Neural progenitor cell (in vitro differentiated cells): ENCODE data around the gene LRCOL1. TPM values are rescaled to one million over a fixed set of nuclear protein-coding genes. Genes with fewer than 3 reads are reported as not detected.

ENCODE experiments used
- DNase-seq: peaks from one replicate; pipeline ENCODE4 v3.0.0-alpha.2; 2016; ENCODE audit warnings: low spot score
- H2AFZ ChIP-seq: fragments of 200-600 bp; sonication (generic); replicated peaks from 2 replicates; pipeline ENCODE4 v1.6.1; 2016; ENCODE audit warnings: antibody characterized with exemption
- H3F3A ChIP-seq: fragments of 200-600 bp; sonication (generic); 2 replicates; pipeline ENCODE4 v1.6.1; 2016; ENCODE audit warnings: antibody characterized with exemption, low read depth
- H3K27ac ChIP-seq: fragments of 200-600 bp; sonication (generic); 2 replicates; pipeline ENCODE4 v1.5.1; 2016; ENCODE audit warnings: mild to moderate bottlenecking
- H3K27me3 ChIP-seq: fragments of 200-600 bp; sonication (generic); 2 replicates; pipeline ENCODE4 v1.6.1; 2016; ENCODE audit warnings: mild to moderate bottlenecking, moderate library complexity
- H3K36me3 ChIP-seq: fragments of 200-600 bp; sonication (generic); 2 replicates; pipeline ENCODE4 v1.5.1; 2016
- H3K4me1 ChIP-seq: fragments of 200-600 bp; sonication (generic); 2 replicates; pipeline ENCODE4 v1.6.1; 2016; ENCODE audit warnings: mixed run types
- H3K4me2 ChIP-seq: fragments of 200-600 bp; sonication (generic); 2 replicates; pipeline ENCODE4 v1.6.1; 2016
- H3K4me3 ChIP-seq: fragments of 200-600 bp; sonication (generic); 2 replicates; pipeline ENCODE4 v1.5.1; 2016
- H3K79me2 ChIP-seq: fragments of 200-600 bp; sonication (generic); 2 replicates; pipeline ENCODE4 v1.6.1; 2016; ENCODE audit warnings: low read depth
- H3K9ac ChIP-seq: fragments of 200-600 bp; sonication (generic); 2 replicates; pipeline ENCODE4 v1.6.1; 2016
- H3K9me3 ChIP-seq: fragments of 200-600 bp; sonication (generic); 2 replicates; pipeline ENCODE4 v1.5.1; 2016; ENCODE audit warnings: low read depth
- H4K20me1 ChIP-seq: fragments of 200-600 bp; sonication (generic); 2 replicates; pipeline ENCODE4 v1.6.1; 2016; ENCODE audit warnings: low read depth
- H3K27ac Mint-ChIP-seq: 3 replicates; pipeline ENCODE4 v1.8.0; 2021; ENCODE audit warnings: mixed read lengths
- H3K27me3 Mint-ChIP-seq: 2 replicates; pipeline ENCODE4 v1.8.0; 2022; ENCODE audit warnings: low read depth, mild to moderate bottlenecking, inconsistent platforms, moderate library complexity, mixed read lengths; ENCODE audit not compliant: insufficient read depth
- H3K36me3 Mint-ChIP-seq: 3 replicates; pipeline ENCODE4 v1.8.0; 2021; ENCODE audit warnings: mixed read lengths
- H3K4me1 Mint-ChIP-seq: 3 replicates; pipeline ENCODE4 v1.8.0; 2021; ENCODE audit warnings: mixed read lengths
- H3K4me3 Mint-ChIP-seq: 3 replicates; pipeline ENCODE4 v1.8.0; 2021; ENCODE audit warnings: mild to moderate bottlenecking, moderate library complexity, mixed read lengths
- H3K9me3 Mint-ChIP-seq: 3 replicates; pipeline ENCODE4 v1.8.0; 2020; ENCODE audit warnings: mixed read lengths
- EZH2 ChIP-seq: fragments of 200-600 bp; sonication (generic); IDR thresholded peaks from 2 replicates; pipeline ENCODE4 v1.6.1; 2017; ENCODE audit warnings: antibody characterized with exemption, mild to moderate bottlenecking, moderate library complexity
- EZH2phosphoT487 ChIP-seq: fragments of 200-600 bp; sonication (generic); IDR thresholded peaks from 2 replicates; pipeline ENCODE4 v1.6.1; 2017; ENCODE audit warnings: antibody characterized with exemption
- total RNA-seq: library from RNA; depleted of rRNA; stranded (reverse); fragments of >200 nt; gene quantifications from 2 replicates; pipeline ENCODE4 v1.2.3, GENCODE V29; 2015; ENCODE audit warnings: low replicate concordance
- TF ChIP-seq, protein P1 (sequence below): fragments of 200-600 bp; sonication (generic); IDR thresholded peaks from 2 replicates; pipeline ENCODE4 v1.5.1; 2017; ENCODE audit warnings: antibody characterized with exemption, mild to moderate bottlenecking

LRCOL1 gene
- total RNA-seq, 1 donor from 2014 or later = not detected

DNA sequence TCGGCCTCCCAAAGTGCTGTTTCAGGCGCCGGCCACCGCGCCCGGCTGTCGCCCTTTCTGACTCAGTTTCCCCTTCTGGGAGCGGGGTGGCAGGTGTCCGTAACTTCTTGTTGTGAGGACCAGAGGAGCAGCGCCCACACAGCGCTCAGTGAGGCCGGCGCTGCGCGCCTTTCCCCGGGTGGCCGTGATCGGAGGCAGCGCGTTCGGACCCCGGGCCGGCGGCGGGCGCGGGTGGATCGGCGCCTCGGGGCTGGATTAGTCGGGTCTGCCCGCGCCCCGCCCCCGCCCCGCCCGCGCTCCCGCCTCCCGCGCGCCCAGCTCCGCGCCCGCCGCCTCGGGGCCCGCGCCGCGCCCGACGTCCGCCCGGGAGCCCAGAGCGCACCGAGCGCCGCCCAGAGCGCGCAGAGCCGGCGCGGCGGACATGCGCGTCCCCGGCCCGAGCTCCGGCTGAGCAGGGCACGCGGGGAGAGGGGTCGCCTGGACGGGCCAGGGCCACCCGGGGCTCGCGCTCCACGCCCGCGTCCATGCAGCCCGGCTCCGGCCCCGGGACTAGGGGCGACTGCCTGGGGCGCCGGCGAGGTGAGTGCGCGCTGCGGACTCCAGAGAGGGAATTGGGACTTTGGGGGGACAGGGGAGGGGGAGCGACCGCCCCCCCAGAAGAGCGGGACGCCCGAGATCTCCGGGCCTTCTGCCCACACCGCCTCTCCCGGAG, 50.6 kb downstream of the LRCOL1 start:
- Histone ChIP-seq H3K9ac (no peak overlapping the region), H3K4me2 (peak overlapping the region; percentile 93)
- TF ChIP-seq EZH2phosphoT487 (no peak), EZH2 (no peak)
- TF ChIP-seq, protein P1, sequence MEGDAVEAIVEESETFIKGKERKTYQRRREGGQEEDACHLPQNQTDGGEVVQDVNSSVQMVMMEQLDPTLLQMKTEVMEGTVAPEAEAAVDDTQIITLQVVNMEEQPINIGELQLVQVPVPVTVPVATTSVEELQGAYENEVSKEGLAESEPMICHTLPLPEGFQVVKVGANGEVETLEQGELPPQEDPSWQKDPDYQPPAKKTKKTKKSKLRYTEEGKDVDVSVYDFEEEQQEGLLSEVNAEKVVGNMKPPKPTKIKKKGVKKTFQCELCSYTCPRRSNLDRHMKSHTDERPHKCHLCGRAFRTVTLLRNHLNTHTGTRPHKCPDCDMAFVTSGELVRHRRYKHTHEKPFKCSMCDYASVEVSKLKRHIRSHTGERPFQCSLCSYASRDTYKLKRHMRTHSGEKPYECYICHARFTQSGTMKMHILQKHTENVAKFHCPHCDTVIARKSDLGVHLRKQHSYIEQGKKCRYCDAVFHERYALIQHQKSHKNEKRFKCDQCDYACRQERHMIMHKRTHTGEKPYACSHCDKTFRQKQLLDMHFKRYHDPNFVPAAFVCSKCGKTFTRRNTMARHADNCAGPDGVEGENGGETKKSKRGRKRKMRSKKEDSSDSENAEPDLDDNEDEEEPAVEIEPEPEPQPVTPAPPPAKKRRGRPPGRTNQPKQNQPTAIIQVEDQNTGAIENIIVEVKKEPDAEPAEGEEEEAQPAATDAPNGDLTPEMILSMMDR = peak; percentile 9

DNA sequence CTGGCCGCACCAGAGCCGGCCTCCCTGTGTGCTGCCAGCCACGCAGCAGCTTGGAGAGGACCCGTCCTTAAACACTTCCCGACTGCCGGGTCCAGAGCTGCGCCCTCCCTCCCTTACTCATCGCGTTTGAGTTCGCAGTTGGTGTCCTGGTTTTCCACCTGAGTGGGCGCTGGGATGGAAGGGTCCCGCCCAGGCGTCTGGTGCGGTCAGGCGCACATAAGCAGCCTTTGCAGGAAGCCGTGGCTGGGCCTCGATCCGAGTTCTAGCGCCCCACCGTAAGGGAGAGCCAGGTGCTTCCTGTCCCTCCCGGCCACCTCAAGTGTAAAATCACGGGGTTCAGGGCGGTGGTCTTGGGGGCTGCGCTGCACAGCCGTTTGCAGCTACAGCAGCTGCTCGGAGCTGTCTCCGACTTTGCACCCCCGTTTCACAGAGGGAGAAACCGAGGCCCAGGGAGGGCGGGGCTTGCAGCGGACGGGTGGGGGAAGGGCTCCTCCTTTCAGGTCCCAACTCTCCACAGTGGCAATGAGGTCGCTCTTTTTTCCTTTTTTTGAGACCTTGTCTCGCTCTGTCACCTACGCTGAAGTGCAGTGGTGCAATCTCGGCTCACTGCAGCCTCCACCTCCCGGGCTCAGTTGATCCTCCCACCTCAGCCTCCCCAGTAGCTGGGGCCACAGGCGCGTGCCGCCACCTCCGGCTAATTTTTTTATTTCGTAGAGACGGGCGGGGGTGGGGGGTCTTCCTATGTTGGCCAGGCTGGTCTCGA, 51.3 kb downstream of the LRCOL1 start:
- H4K20me1 ChIP-seq = peaks cover 38% of the 10 kb centered on the region
- Mint-ChIP-seq H3K27me3 (peaks cover 9% of the 10 kb centered on the region), H3K36me3 (peaks cover 2% of the 10 kb centered on the region), H3K27ac (no peak overlapping the region), H3K9me3 (no peaks in the 10 kb centered on the region), H3K4me3 (peak overlapping the region; percentile 81), H3K4me1 (peaks cover 18% of the 10 kb centered on the region)
- H3K9ac ChIP-seq = no peak overlapping the region
- peak; percentile 60 for DNase-seq
- H3K79me2 ChIP-seq = peaks cover 30% of the 10 kb centered on the region
- no peaks in the 10 kb centered on the region for H3K9me3 ChIP-seq
- H3K4me1 ChIP-seq = peaks cover 9% of the 10 kb centered on the region
- no peaks in the 10 kb centered on the region for H3K36me3 ChIP-seq
- no peak overlapping the region for H3K27ac ChIP-seq
- peak overlapping the region; percentile 82 for H3K4me2 ChIP-seq
- peak overlapping the region; percentile 94 for H3K4me3 ChIP-seq
- peaks cover 53% of the 10 kb centered on the region for H3K27me3 ChIP-seq
- no peak overlapping the region for H2AFZ ChIP-seq
- H3F3A ChIP-seq = peaks cover 22% of the 10 kb centered on the region
- TF ChIP-seq EZH2phosphoT487 = no peak
- TF ChIP-seq, protein P1 = no peak
- no peak for TF ChIP-seq EZH2

More for the DNA sequence above, 50.6 kb downstream of the LRCOL1 start:
- Histone ChIP-seq H3K79me2 (peaks cover 33% of the 10 kb centered on the region), H3K27me3 (peaks cover 45% of the 10 kb centered on the region), H3F3A (peaks cover 22% of the 10 kb centered on the region), H2AFZ (peak overlapping the region; percentile 85), H3K4me3 (peak overlapping the region; percentile 94), H3K4me1 (peaks cover 9% of the 10 kb centered on the region), H3K36me3 (no peaks in the 10 kb centered on the region), H4K20me1 (peaks cover 43% of the 10 kb centered on the region), H3K27ac (no peak overlapping the region), H3K9me3 (no peaks in the 10 kb centered on the region)
- DNase-seq = peak; percentile 88
- H3K4me1 Mint-ChIP-seq = peaks cover 17% of the 10 kb centered on the region
- H3K4me3 Mint-ChIP-seq = peak overlapping the region; percentile 81
- peaks cover 5% of the 10 kb centered on the region for H3K27me3 Mint-ChIP-seq
- H3K9me3 Mint-ChIP-seq = no peaks in the 10 kb centered on the region
- H3K36me3 Mint-ChIP-seq = peaks cover 3% of the 10 kb centered on the region
- no peak overlapping the region for H3K27ac Mint-ChIP-seq

DNA sequence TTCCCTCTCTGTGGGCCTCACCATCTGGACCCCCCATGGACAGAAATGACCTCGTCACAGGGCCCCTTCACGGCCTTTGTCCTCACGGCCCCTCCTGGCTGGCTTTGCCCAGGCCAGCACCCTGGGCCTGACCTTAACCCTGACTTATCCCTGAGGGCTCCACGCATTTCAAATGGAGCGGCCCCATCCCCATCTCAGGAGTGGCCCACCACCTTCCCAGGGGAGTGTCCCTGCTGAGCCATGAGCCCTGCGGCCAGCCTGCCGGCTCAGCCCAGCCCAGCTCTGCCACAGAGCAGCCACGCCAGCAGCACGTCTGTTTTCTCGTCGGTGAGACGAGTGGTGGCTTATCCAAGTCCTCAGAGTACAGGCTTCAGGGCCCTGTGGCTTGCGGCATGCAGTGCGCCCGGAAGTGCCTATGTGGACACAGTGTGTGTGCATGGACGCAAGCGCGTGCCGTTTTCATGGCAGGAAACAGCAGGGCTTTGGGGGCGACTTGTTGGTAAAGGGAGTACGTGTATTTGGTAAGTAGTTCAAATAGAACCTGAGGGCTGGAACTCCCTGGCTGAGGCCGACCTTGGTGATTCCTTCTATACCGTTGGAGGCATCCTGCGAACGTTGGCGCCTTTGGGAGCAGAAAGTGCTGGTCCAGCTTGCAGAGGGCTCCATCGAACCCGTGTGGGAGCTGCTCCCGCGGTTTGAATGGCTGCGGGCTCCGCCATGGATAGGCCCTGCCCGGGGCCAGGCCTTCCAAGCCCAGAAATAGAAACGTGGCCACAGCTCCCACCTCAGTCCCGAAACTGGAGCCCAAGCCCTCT, 52.1 kb downstream of the LRCOL1 start:
- H4K20me1 ChIP-seq = peaks cover 32% of the 10 kb centered on the region
- peaks cover 9% of the 10 kb centered on the region for H3K4me1 ChIP-seq
- no peaks in the 10 kb centered on the region for H3K36me3 ChIP-seq
- H3K27ac ChIP-seq = no peak overlapping the region
- no peak overlapping the region for H2AFZ ChIP-seq
- Mint-ChIP-seq H3K27ac (no peak overlapping the region), H3K27me3 (peaks cover 8% of the 10 kb centered on the region), H3K4me3 (peak overlapping the region; percentile 77), H3K4me1 (peaks cover 18% of the 10 kb centered on the region), H3K9me3 (no peaks in the 10 kb centered on the region), H3K36me3 (no peaks in the 10 kb centered on the region)
- H3F3A ChIP-seq = peaks cover 22% of the 10 kb centered on the region
- TF ChIP-seq EZH2 = no peak
- TF ChIP-seq, protein P1 = no peak
- TF ChIP-seq EZH2phosphoT487 = no peak
- no peak for DNase-seq
- H3K9ac ChIP-seq = no peak overlapping the region
- no peaks in the 10 kb centered on the region for H3K9me3 ChIP-seq
- H3K4me3 ChIP-seq = no peak overlapping the region
- H3K4me2 ChIP-seq = peak overlapping the region; percentile 82
- H3K27me3 ChIP-seq = peaks cover 59% of the 10 kb centered on the region
- peaks cover 23% of the 10 kb centered on the region for H3K79me2 ChIP-seq
